Measurements from ENCODE around the gene NINJ1.

GRCh38 chr9:93137362-93137761 is 3.3 kb upstream of the NINJ1 start:
- no peak for TF ChIP-seq POLR2AphosphoS5 (IDR thresholded peaks at IDR 0.05; ENCODE audit: low read depth, low read length)
- TF ChIP-seq TAF1 (IDR thresholded peaks at IDR 0.05; ENCODE audit: borderline replicate concordance, low read depth, low read length) = no peak
- no peak for TF ChIP-seq POLR2A (IDR thresholded peaks at IDR 0.05; ENCODE audit: low read depth, low read length)

Measured in GM12892 (cell line).